HG02973 (cell line): ENCODE measurements around the gene IL1A.

Source experiments
- ATAC-seq: cut with Tn5 transposase; IDR thresholded peaks from one replicate; pipeline ENCODE4 v1.9.1; 2021; ENCODE audit warnings: moderate library complexity; ENCODE audit not compliant: unreplicated experiment

IL1A gene

DNA sequence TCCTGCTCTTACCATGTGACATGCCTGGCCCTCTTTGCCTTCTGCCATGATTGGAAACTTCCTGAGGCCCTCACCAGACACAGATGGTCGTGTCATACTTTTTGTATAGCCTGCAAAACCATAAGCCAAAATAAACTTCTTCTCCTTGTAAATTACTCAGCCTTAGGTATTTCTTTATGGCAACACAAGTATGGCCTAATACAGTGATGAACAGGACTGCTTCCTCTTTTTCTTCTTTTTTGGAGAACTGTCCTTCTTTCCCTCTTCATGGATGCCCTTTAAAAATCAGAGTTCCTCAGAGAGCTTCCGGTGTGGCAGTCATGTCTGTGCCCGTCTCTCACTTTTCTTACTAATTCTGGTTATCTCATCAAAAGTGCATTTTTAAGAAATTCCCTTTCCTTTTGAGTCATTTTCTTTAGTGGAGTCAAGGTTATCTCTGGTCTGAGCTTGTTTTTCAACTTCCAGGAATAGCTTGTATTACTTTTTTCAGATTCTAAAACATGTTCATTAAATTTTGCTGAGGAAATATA is 9.2 kb upstream of the IL1A start:
- no peak for ATAC-seq

DNA sequence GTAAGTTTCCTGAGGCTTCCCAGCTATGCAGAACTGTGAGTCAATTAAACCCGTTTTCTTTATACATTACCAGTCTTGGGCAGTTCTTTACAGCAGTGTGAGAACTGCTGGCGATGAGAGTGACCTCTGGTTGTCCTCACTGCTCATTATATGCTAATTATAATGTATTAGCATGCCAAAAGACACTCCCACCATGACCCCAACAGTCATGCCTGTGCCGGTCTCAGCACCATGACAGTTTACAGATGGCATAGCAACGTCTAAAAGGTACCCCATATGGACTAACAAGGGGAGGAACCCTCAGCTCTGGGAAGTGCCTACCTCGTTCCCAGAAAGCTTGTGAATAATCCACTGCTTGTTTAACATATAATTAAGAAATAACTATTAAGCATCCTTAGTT is 8.1 kb upstream of the IL1A start:
- ATAC-seq = no peak

DNA sequence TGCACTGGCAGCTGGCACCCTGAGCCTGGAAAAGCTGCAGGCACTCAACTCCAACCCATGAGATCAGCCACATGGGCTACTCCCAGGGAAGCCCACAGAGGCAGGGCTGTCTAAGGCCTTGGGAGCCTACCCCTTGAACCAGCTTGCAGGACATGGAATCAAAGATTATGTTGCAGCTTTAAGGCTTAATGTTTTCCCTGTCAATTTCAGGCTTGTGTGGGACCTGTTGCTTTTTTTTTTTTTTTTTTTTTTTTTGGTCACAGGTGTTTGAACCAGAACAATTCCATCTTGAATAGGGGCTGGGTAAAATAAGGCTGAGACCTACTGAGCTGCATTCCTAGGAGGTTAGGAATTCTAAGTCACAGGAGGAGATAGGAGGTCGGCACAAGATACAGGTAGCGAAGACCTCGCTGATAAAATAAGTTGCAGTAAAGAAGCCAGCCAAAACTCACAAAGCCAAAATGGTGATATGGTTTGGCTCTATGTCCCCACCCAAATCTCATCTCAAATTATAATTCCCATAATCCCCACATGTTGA is 7.5 kb upstream of the IL1A start:
- ATAC-seq = no peak

DNA sequence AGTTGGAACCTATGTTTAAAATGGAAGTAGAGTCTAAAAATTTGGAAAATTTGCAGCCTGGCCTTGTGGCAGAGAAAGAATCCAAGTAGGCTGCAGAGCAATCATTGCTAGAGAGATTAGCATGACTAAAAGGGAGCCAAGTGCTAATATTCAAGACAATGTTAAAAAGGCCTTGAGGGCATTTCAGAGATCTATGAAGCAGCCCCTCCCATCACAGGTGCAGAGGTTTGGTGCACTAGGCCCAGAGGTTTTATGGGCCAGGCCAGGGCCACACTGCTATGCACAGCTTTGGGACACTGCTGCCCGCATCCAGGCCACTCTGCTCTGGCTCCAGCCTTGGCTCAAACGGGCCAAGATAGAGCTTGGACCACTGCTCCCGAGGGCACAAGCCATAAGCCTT is 6.7 kb upstream of the IL1A start:
- no peak for ATAC-seq

DNA sequence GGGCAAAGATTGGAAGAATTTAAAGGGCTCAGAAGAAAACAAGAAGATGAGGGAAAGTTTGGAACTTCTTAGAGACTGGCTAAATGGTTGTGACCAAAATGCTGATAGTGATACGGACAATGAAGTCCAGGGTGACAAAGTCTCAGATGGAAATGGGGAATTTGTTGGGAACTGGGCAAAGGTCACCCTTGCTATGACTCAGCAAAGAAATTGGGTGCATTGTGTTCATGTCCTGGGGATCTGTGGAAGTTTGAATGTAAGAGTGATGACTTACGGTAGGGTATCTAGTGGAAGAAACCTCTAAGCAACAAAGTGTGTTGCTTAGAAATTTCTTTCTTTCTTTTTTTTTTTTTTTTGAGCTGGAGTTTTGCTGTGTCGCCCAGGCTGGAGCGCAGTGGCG is 6.0 kb upstream of the IL1A start:
- no peak for ATAC-seq

DNA sequence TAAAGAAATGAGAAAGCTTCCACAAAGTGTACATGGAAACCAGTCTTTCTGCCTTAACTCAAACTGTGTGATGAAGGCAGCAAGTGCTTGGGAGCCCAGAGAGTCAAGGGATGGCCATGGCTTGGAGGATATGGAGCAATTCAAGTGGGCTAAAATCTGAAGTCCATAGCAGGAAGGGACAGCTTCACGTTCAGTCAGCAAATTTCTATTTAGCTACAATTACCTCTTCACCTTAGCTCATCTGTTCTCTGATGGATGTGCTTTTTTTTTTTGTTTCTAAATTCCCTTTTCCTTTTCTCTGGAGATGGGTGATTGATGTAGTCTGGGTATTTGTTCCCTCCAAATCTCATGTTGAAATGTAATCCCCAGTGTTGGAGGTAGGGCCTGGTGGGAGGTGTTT is 4.9 kb upstream of the IL1A start:
- ATAC-seq = no peak

DNA sequence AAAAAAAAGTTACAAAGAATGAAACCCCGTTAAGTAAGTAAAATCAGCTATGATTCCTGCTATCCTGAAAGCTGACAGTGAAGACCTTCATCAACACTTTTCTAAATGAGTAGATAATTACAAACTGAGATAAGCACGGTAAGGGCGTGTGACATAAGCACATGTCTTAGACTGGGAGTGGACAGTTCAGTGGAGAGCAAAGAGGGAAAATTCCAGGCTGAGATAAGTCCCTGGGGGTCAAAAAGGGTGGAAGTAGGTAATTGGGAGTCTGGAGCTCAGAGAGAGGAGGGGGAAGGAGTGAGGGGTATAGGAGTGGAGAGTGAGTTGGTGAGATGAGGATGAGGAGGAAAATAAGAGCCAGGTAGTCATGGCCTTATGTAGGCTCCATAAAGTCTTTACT is 4.4 kb upstream of the IL1A start:
- ATAC-seq = no peak

DNA sequence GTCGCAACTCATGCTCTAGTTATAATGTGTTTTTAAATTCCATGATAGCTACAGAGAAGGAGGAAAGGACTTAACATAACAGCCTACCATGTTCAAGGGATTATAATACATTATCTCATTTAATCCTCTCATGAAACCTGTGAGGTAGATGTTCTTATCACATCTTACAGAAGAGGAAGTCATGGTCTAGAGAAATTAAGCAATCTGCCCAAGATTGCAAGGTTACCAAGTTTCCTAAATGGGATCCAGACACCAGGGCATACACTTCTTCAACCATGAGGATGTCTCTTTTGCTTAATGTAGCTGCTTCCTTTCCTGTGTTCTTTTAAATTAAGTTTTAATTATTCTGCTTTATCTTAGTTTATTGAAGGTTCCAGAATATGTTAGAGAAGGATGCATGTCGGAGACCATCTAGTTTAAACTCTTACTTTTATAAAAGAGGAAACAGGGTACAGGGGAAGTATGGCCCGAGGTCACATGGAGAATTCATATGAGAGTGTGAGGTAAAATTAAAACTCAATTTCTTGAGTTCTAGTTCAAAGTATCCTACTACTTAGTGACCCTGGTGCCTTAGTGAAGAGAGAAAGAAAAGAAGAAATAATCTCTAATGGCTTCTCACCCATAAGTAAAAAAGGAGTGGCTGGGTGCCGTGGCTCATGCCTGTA is 3.6 kb upstream of the IL1A start:
- ATAC-seq = no peak

DNA sequence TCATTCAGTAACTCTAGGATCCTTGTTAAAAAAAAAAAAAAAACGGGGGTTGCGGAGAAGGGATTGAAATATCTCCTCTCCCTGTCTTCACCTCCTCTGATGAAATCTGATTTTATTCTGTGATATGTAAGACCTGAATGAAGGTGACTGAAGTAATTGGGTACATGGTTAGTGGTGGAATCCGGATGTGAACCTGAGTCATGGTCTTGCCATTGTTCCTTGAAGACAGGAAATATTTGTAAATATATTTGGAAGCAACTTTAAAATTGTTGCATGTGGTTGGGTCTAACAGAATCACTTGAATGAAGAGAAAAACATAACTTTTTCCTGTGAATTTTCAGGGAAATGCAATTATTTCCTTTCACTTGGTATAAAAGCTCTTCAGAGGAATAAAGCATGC is 3.0 kb upstream of the IL1A start:
- ATAC-seq = no peak

DNA sequence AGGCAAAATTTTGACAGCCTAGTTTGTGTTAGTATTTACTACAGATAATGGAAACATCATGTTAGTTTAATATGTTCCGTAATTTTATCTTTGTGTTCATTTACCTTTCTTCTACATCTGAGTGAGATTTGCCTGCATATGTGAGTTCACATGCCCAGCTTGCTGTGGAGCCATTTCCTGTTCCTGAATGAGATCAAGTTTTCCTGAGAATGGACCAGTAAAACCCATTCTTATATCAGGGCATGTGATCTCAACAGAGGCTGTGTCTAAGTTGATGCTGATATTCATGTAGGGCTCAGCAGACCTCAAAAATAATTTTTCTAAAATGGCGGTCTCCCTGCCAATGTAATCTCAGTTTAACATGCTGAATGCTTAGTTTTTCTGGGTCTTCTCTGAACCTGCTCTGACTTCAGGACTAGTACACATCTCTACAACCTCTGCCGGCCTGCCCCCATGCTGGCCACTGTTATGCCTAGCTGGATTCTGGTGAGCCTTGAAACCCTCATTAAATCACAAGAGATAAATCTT is 1.0 kb downstream of the IL1A start:
- ATAC-seq = no peak

DNA sequence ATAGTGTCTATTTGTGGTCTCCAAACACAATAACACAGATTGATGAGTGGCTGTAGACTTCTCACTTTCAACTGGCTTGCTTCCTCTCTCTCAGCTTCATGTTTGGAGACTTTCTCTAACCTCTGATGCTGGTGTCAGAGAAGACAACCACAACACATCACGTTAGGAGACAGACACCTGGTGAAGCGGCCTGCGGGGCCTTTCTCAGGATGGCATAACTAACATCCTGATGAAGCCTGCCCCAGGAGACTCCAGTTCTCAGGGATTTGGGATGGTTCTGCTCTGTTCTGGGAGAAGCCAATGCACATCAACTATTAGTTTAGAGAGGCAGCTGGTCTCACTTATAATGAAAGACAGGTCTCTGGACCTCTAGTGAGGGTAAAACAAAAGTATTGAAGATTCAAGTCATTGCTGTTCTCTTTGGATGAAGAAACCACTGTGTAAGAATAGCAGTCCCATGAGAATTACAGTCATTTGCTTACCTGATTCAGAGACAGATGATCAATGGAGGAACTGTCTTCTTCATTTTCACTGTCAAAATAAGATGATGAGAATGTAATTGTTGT is 2.0 kb downstream of the IL1A start:
- peak; percentile 81 for ATAC-seq

DNA sequence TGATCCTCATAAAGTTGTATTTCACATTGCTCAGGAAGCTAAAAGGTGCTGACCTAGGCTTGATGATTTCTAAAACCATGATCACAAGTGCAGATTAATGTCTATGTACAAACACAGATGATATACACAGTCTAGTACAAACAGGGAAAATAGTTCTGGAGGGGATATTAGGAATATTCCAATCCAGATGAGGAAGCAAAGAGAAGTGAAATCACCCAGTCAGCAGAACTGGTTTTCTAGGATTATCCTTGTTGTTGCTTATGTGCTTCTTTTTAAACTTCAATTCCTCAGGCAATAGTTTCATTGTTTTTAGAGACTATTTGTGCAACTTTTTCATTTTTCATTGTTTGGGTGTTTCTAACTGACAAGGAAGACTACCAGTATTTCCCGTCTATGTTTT is 4.7 kb downstream of the IL1A start:
- ATAC-seq = no peak

DNA sequence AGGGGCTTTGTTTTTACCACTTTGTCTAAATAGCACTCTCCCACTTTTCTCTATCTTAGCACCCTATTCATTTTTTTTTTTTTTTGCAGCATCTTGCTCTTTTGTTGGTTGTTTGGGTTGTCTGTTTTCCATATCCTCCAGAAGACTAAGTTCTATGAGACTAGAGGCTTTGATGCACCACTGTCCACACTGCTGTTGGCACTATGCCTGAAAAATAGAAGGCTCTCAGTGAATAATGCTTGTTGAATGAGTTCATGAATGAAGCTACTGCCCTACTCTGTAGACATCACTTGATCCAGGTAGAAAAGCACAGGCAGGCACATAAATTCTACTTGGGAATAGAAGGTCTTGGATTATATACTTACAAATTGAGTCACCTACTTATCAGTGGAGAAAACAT is 7.3 kb downstream of the IL1A start:
- ATAC-seq = no peak

DNA sequence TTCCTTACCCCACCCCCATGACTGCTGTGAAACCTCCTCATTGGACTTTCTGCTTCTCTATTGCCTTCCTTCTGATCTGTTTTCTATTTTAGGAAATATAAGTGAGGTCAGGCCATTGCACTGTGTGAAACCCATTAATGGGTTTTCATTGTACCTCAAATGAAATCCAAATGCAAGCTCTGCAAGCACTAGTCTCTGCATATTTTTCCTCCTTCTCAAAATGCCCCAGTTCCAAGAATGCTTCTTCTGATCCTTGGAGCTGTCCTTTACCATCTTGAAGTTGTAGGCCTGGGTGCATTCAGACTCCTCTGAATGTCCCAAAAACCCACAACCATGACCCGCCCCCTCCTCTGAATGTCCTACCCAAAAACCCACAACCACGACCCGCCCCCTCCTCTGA is 8.2 kb downstream of the IL1A start:
- no peak for ATAC-seq

DNA sequence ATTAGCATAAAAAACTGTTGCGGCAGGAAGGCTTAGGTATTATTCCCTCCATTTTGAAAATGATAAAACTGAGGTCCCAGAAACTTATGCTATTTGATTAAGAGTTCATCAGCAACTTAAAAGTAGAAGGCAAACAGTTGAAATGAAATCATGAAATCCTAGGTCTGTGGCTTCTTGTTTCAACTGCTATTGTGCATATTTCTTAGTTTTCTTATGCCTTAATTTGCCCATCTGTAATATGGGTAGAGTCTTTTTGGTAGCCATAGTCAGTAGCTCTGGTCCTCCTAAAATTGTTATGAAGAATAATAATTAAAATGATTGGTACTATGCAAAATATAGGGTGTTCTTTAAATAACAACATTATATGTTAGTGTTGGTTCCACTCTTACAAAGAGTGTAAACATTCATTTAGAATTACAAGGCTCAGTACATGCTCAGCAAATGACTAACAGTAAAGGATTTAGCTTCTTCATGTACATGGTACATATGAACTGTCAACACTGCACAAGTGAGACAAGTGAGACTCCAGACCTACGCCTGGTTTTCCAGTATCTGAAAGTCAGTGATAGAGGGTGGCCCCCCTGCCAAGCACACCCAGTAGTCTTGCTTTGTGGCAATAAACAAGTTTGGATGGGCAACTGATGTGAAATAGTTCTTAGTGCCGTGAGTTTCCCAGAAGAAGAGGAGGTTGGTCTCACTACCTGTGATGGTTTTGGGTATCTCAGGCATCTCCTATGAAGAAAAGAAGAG is 9.6 kb downstream of the IL1A start:
- no peak for ATAC-seq

DNA sequence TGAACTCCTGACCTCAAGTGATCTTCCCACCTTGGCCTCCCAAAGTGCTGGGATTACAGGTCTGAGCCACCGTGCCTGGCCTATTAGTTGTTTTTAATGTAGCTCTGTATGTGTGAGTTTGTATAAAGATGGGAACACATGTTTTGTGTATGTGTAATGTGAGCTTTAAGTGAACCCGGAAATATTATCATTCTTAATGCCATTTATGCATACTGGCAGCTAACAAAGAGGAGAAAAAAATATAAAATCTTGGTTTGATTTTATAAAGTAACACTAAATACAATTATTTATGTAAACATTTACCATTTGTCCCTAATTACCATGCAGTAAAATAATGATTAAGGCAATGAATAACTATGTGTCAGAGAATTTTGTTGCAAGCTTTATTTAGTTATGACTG is 10.7 kb downstream of the IL1A start:
- no peak for ATAC-seq

DNA sequence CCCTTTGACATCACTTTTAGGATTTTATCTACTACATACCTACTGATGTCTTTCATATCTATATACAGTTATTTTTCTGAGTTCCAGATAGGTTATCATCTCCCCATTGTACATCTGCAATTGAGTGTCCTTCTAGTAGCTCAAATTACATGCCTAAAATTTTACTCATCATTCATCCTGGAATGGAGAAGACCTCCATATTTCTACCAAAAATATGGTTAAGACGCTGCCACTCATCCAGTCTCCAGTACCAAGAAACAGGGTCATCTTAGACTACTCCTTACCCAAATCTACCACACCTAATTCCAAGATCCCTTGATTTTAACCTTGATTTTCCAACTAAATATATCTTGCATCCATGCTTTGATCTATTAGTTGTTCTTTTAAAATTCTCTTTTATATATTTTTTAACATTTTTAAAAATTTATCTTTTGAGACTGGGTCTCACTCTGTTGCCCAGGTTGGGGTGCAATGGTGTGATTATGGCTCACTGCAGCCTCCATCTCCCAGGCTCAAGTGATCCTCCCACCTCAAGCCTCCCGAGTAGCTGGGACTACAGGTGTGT is 11.3 kb downstream of the IL1A start:
- no peak for ATAC-seq

DNA sequence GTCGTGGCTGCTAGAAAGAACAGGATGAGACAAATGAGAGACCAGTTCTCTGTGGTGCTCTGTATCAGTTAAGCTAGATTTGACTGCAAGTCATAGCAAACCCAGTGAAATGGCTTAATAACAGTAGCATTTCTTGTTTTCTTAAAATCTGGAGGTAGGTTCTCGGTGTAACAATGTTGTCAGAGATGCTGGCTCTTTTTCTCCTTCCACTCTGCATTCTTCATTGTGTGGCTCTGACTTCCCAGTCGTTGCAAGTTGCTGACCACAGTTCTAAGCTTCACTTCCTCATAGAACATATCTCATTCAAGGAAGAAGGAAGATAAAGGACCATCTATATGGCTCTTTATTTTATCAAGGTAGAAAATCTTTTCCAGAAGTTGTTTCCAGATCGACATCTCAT is 12.0 kb downstream of the IL1A start:
- no peak for ATAC-seq

DNA sequence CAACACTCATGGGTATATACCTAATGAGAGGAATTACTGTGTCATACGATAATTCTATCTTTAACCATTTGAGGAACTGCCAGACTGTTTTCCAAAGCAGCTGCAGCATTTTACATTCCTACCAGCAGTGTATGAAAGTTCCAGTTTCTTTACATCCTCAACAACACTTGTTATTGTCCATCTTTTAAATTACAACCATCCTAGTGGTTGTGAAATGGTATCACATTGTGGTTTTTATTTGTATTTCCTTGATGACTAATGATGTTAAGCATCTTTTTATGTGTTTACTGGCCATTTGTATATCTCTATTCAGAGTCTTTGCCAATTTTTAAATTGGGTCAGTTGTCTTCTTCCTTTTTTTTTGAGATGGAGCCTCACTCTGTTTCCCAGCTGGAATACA is 15.9 kb downstream of the IL1A start:
- no peak for ATAC-seq

DNA sequence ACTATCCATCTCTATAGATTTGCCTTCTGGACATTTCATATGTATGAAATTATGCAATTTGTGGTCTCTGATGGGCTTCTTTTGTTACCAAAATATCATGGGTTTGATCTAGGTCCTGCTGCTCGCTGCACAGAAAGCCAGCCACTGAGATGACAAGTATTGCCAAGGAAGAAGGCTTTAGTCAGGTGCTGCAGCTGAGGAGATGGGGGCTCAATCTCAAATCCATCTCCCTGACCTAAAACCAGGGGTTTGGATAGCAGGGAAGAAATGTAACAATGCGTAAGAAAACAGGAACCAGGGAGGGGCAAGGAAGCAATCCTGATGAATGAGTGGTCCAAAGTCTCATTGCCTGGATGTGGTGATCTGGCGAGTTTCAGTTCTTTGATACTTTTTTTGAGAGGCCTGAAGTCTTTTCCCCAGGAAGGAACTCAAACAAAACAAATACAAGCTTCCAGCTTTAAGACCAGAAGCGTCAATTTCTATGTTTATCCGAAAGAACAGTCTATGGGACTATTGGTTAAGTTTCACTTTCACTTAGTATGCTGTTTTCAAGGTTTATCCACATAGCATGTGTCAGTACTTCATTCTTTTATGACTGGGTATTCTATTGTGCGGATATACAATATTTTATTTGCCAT is 16.5 kb downstream of the IL1A start:
- no peak for ATAC-seq

DNA sequence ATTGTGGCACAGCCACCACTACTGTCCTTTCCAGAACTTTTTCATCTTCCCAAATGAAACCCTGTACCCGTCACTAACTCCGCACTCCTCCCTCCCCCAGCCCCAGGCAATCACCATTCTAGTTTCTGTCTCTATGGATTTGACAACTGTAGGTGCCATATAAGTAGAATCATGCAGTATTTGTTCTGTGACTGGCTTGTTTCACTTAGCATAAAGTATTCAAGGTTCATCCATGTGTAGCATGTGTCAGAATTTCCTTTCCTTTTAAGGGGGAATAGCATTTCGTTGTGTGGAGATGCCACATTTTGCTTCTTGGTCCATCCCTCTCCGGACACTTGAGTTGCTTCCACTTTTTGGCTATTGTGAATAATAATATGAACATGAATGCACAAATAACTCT is 19.0 kb downstream of the IL1A start:
- no peak for ATAC-seq
